K562 (cell line): Measurements from ENCODE around the gene DTX4. TPM values are rescaled to one million over a fixed set of nuclear protein-coding genes. Genes with fewer than 3 reads are reported as not detected.

Experiments
- ATAC-seq: fragments of 200-7000 bp; cut with Tn5 transposase; 3 replicates; pipeline ENCODE4 v1.9.1; 2020; ENCODE audit warnings: moderate library complexity
- BruUV-seq: library from RNA; stranded (reverse); fragments of 400-500 nt; replicated peaks from 2 replicates; lab custom pipeline; 2021; lab: Mats Ljungman, UMichigan
- CTCF ChIA-PET: fragments of 300-600 bp; formaldehyde crosslinking; extraction: SDS; loops from one replicate; lab custom pipeline; 2021; ENCODE audit warnings: low intra/inter-chr PET ratio; lab: Yijun Ruan, JAX
- POLR2A ChIA-PET: fragments of 300-600, 350-650 bp; sonication (Branson Sonifier 250); formaldehyde crosslinking; extraction: SDS; loops from one replicate; lab custom pipeline; 2021; ENCODE audit warnings: antibody characterized with exemption, inconsistent platforms; lab: Yijun Ruan, JAX
- DNase-seq, 4 experiments: peaks; one replicate each; pipeline versions ENCODE4 v3.0.0 to v3.0.0-alpha.2; 2011 to 2018; ENCODE audit warnings: low spot score in 3 of 4, mixed read lengths in 3 of 4; ENCODE audit errors: extremely low read depth in 1 of 4
- FAIRE-seq: peaks from 2 replicates; lab custom pipeline; 2011; peaks lifted over from hg19 to GRCh38; lab: Jason Lieb, UNC
- H2AFZ ChIP-seq: 2 replicates; pipeline ENCODE4 v1.6.0; 2011; ENCODE audit warnings: low read depth, low read length, control low read depth, inconsistent platforms
- H3K27ac ChIP-seq: fragments of 200-600 bp; 3 replicates; pipeline ENCODE4 v1.8.0; 2011; ENCODE audit warnings: low read depth, mild to moderate bottlenecking, control low read depth, inconsistent platforms, low read length, moderate library complexity, mixed read lengths; ENCODE audit errors: extremely low read depth
- H3K27me3 ChIP-seq, 2 experiments: fragments of 300-600 bp in 1 of 2; 2 replicates in 1 of 2; 3 replicates in 1 of 2; pipeline versions ENCODE4 v1.6.0 to v1.8.0; 2011; ENCODE audit warnings: inconsistent platforms in 2 of 2, low read length in 2 of 2, mild to moderate bottlenecking in 1 of 2, mixed read lengths in 1 of 2, moderate library complexity in 1 of 2; ENCODE audit not compliant: control insufficient read depth in 2 of 2, insufficient read depth in 2 of 2
- H3K36me3 ChIP-seq: fragments of 300-600 bp; 3 replicates; pipeline ENCODE4 v1.8.0; 2011; ENCODE audit warnings: mild to moderate bottlenecking, low read length, inconsistent platforms; ENCODE audit not compliant: control insufficient read depth, insufficient read depth
- H3K4me1 ChIP-seq, 2 experiments: fragments of 200-600 bp in 1 of 2; replicated peaks in 1 of 2; 2 replicates in 1 of 2; 3 replicates in 1 of 2; pipeline versions ENCODE4 v1.5.1 to v1.8.0; 2011; ENCODE audit warnings: inconsistent platforms in 2 of 2, low read length in 2 of 2, mild to moderate bottlenecking in 1 of 2, mixed read lengths in 1 of 2, moderate library complexity in 1 of 2; ENCODE audit not compliant: control insufficient read depth in 2 of 2, insufficient read depth in 2 of 2
- H3K4me2 ChIP-seq: 2 replicates; pipeline ENCODE4 v1.6.1; 2011; ENCODE audit warnings: low read length, control low read depth, inconsistent platforms, mixed read lengths; ENCODE audit not compliant: insufficient read depth
- H3K4me3 ChIP-seq: fragments of 200-600 bp; sonication (generic), shearing (Covaris generic); 2 replicates; pipeline ENCODE4 v1.5.1; 2016; ENCODE audit warnings: control low read depth, inconsistent platforms
- H3K79me2 ChIP-seq: fragments of 200-600 bp; 3 replicates; pipeline ENCODE4 v1.8.0; 2011; ENCODE audit warnings: low read length, inconsistent platforms; ENCODE audit not compliant: control insufficient read depth, insufficient read depth
- H3K9ac ChIP-seq, 2 experiments: 2 replicates each; pipeline versions ENCODE4 v1.6.0 to v1.6.1; 2011; ENCODE audit warnings: low read depth in 2 of 2, low read length in 2 of 2, control low read depth in 1 of 2, inconsistent platforms in 1 of 2, mild to moderate bottlenecking in 1 of 2, mixed read lengths in 1 of 2; ENCODE audit not compliant: insufficient read depth in 1 of 2
- H3K9me1 ChIP-seq: one replicate; pipeline ENCODE4 v1.6.0; 2011; ENCODE audit warnings: inconsistent platforms, mild to moderate bottlenecking, low read length, moderate library complexity; ENCODE audit not compliant: control insufficient read depth, insufficient read depth
- H3K9me3 ChIP-seq: replicated peaks from 2 replicates; pipeline ENCODE4 v1.5.1; 2011; ENCODE audit warnings: low read depth, low read length, inconsistent platforms; ENCODE audit not compliant: control insufficient read depth, insufficient read depth
- H4K20me1 ChIP-seq: replicated peaks from 2 replicates; pipeline ENCODE4 v1.6.1; 2011; ENCODE audit warnings: low read length, inconsistent platforms, mixed read lengths; ENCODE audit not compliant: control insufficient read depth, insufficient read depth
- ARHGAP35 ChIP-seq: fragments of 450-650 bp; IDR thresholded peaks from 2 replicates; pipeline ENCODE4 v1.6.1; 2018; ENCODE audit not compliant: partially characterized antibody
- BRD4 ChIP-seq: fragments of 200-600 bp; sonication (generic); IDR thresholded peaks from 2 replicates; pipeline ENCODE4 v1.6.1; 2017; ENCODE audit warnings: inconsistent platforms
- HEY1 ChIP-seq: fragments of 250-450 bp; sonication (Bioruptor Pico); IDR thresholded peaks from 2 replicates; pipeline ENCODE4 v1.5.0; 2020; ENCODE audit warnings: mild to moderate bottlenecking, moderate library complexity, borderline replicate concordance
- HMGXB4 ChIP-seq: sonication (generic); formaldehyde crosslinking; IDR thresholded peaks from 2 replicates; pipeline ENCODE4 v1.8.1; 2023; ENCODE audit warnings: mild to moderate bottlenecking, missing genetic modification reagents
- NFIC ChIP-seq: fragments of 450-650 bp; IDR thresholded peaks from 2 replicates; pipeline ENCODE4 v1.6.1; 2017; ENCODE audit warnings: mild to moderate bottlenecking, inconsistent platforms
- SMAD4 ChIP-seq: fragments of 250-450 bp; sonication (Bioruptor Pico); conservative IDR thresholded peaks from 2 replicates; pipeline ENCODE4 v1.8.0; 2021; ENCODE audit warnings: inconsistent platforms, mild to moderate bottlenecking, moderate library complexity
- STAG1 ChIP-seq: sonication (generic); formaldehyde crosslinking; IDR thresholded peaks from 2 replicates; pipeline ENCODE4 v1.5.0; 2020; ENCODE audit warnings: missing genetic modification reagents, borderline replicate concordance
- ZKSCAN8 ChIP-seq: fragments of 200-800 bp; sonication (Bioruptor generic); IDR thresholded peaks from 2 replicates; pipeline ENCODE4 v1.6.1; 2016; ENCODE audit warnings: missing genetic modification characterization, missing compliant biosample characterization
- ZNF778 ChIP-seq: fragments of 450-650 bp; formaldehyde crosslinking; IDR thresholded peaks from 2 replicates; pipeline ENCODE4 v1.4.0; 2020; ENCODE audit warnings: mild to moderate bottlenecking, moderate library complexity
- in situ Hi-C: fragments of 300-500 bp; cut with MboI; formaldehyde crosslinking; loops from 4 replicates; pipeline ENCODE4 v1.15.0; 2018; ENCODE audit warnings: inconsistent platforms, mixed read lengths
- intact Hi-C: fragments of 100-400 bp; cut with micrococcal nuclease; formaldehyde crosslinking; loops from 2 replicates; pipeline ENCODE4 v1.14.2; 2022
- polyA plus RNA-seq, 8 experiments: library from polyadenylated mRNA; depleted of rRNA in 4 of 8; stranded (reverse) in 5 of 8; unstranded in 3 of 8; fragments of >200 nt; fragmentation: Nextera tagmentation in 2 of 8; fragmentation: Illumina TruSeq in 1 of 8; extraction: Ambion mirVana in 2 of 8; extraction: Trizol in 1 of 8; gene quantifications; 2 replicates each; pipeline versions ENCODE4 v1.2.1 to v1.2.3, GENCODE V29; 2011 to 2014; ENCODE audit warnings: inconsistent platforms in 1 of 8, missing spikeins in 1 of 8
- total RNA-seq, 7 experiments: library from RNA; depleted of rRNA in 6 of 7; stranded (reverse); fragments of >200 nt in 6 of 7; fragmentation: Illumina TruSeq in 2 of 7; extraction: Trizol in 2 of 7; gene quantifications; 2 replicates each; pipeline versions ENCODE4 v1.2.1 to v1.2.3, GENCODE V29; 2011 to 2021; ENCODE audit warnings: low replicate concordance in 1 of 7

DTX4 gene
- total and polyA plus RNA-seq, 9 of the 15 experiments (the other 6 are each of a cell fraction or from before 2014, with no cell fraction given), result 0.03 to 0.47 (median 0.04) TPM; not detected in 4

- no peaks in the 10 kb centered on the region for H3K9me3 ChIP-seq
- peaks cover 6 to 34% of the 10 kb centered on the region in 2 experiments; a peak in 4 of 5 replicates for H3K27me3 ChIP-seq
- peaks cover 0 to 6% of the 10 kb centered on the region in 2 experiments; a peak in 1 of 5 replicates for H3K4me1 ChIP-seq
- H3K4me2 ChIP-seq, result no peak overlapping the region
- no peak overlapping the region for H3K9ac ChIP-seq
- no peak overlapping the region for H2AFZ ChIP-seq
- ChIA-PET CTCF (no interaction called here), POLR2A (no interaction called here)
- H3K79me2 ChIP-seq, result no peaks in the 10 kb centered on the region
- BruUV-seq, result no TSS peak
- TF ChIP-seq HMGXB4 (CRISPR knock-in tag) (no peak), STAG1 (CRISPR knock-in tag) (no peak), ZNF778 (no peak), SMAD4 (no peak), NFIC (no peak), HEY1 (CRISPR knock-in tag) (no peak), ZKSCAN8 (CRISPR knock-in tag) (no peak), ARHGAP35 (no peak), BRD4 (no peak)
- no peak for FAIRE-seq
- in situ Hi-C loops (loop anchor here (10.0 to 25.0 kb wide), 2 partner anchors 246 to 509 kb away; partner anchors contain the start of gene OR5A2), intact Hi-C loops (no loop called here)
- no peak for DNase-seq
- H3K36me3 ChIP-seq, result no peaks in the 10 kb centered on the region
- no peaks in the 10 kb centered on the region for H3K9me1 ChIP-seq
- H3K27ac ChIP-seq, result no peak overlapping the region
- no peak for ATAC-seq
- H3K4me3 ChIP-seq, result no peak overlapping the region
- no peaks in the 10 kb centered on the region; the same call in 1 of the 2 replicates for H4K20me1 ChIP-seq
Observed at GRCh38 chr11:59178402-59178801, 6.5 kb downstream of the DTX4 start.
